CD14-positive monocyte (primary cell): ENCODE data around the gene SKIC2. TPM values are rescaled to one million over a fixed set of nuclear protein-coding genes. Genes with fewer than 3 reads are reported as not detected.

ENCODE experiments used
- DNase-seq, 3 donors: peaks; one replicate each; pipeline ENCODE4 v3.0.0-alpha.2; 2011 to 2022
- H2AFZ ChIP-seq: 2 replicates; pipeline ENCODE4 v1.6.0; 2012; ENCODE audit warnings: mild to moderate bottlenecking, low read depth, low read length, inconsistent platforms; ENCODE audit not compliant: insufficient read depth, poor library complexity, severe bottlenecking
- H3K27ac ChIP-seq, 2 donors: 1 replicate in 1 of 2; 2 replicates in 1 of 2; pipeline ENCODE4 v1.5.1; 2012 to 2013; ENCODE audit warnings: low read length in 2 of 2, control low read depth in 1 of 2, inconsistent platforms in 1 of 2, low read depth in 1 of 2, mild to moderate bottlenecking in 1 of 2
- H3K27me3 ChIP-seq, 2 donors: one replicate each; pipeline versions ENCODE4 v1.6.0 to v1.6.1; 2011 to 2013; ENCODE audit warnings: low read length in 2 of 2; ENCODE audit not compliant: control insufficient read depth in 2 of 2, insufficient read depth in 2 of 2
- H3K36me3 ChIP-seq, 2 donors: replicated peaks in 1 of 2; 1 replicate in 1 of 2; 2 replicates in 1 of 2; pipeline versions ENCODE4 v1.5.1 to v1.6.1; 2012 to 2013; ENCODE audit warnings: low read length in 2 of 2, control low read depth in 1 of 2, inconsistent platforms in 1 of 2, mild to moderate bottlenecking in 1 of 2; ENCODE audit not compliant: insufficient read depth in 2 of 2, control insufficient read depth in 1 of 2
- H3K4me1 ChIP-seq, 2 donors: 1 replicate in 1 of 2; 2 replicates in 1 of 2; pipeline versions ENCODE4 v1.5.1 to v1.6.1; 2012 to 2013; ENCODE audit warnings: low read length in 2 of 2, control low read depth in 1 of 2, inconsistent platforms in 1 of 2, mild to moderate bottlenecking in 1 of 2, moderate library complexity in 1 of 2; ENCODE audit not compliant: insufficient read depth in 2 of 2, control insufficient read depth in 1 of 2
- H3K4me2 ChIP-seq: replicated peaks from 2 replicates; pipeline ENCODE3; 2012; ENCODE audit warnings: low read length, moderate library complexity, mild to moderate bottlenecking; ENCODE audit not compliant: poor library complexity, severe bottlenecking; ENCODE audit errors: extremely low read depth
- H3K4me3 ChIP-seq, 3 experiments: fragments of 200-600 bp in 1 of 3; sonication (generic) in 1 of 3; replicated peaks in 1 of 3; 1 replicate in 2 of 3; 2 replicates in 1 of 3; pipeline ENCODE4 v1.5.1; 2011 to 2013; ENCODE audit warnings: low read length in 3 of 3, mild to moderate bottlenecking in 3 of 3, control low read depth in 2 of 3, low read depth in 2 of 3, inconsistent platforms in 1 of 3, moderate library complexity in 1 of 3
- H3K79me2 ChIP-seq: 2 replicates; pipeline ENCODE4 v1.6.0; 2012; ENCODE audit warnings: mild to moderate bottlenecking, control low read depth, inconsistent platforms, low read length, moderate library complexity; ENCODE audit not compliant: insufficient read depth
- H3K9ac ChIP-seq: 2 replicates; pipeline ENCODE4 v1.6.0; 2017; ENCODE audit warnings: low read length, mild to moderate bottlenecking; ENCODE audit not compliant: insufficient read depth, poor library complexity, severe bottlenecking
- H3K9me3 ChIP-seq, 2 donors: replicated peaks in 1 of 2; 1 replicate in 1 of 2; 2 replicates in 1 of 2; pipeline versions ENCODE4 v1.5.1 to v1.6.1; 2012 to 2013; ENCODE audit warnings: low read length in 2 of 2, control low read depth in 1 of 2; ENCODE audit not compliant: control insufficient read depth in 1 of 2, insufficient read depth in 1 of 2
- H4K20me1 ChIP-seq: 2 replicates; pipeline ENCODE4 v1.6.0; 2012; ENCODE audit warnings: mild to moderate bottlenecking, low read length, control low read depth, moderate library complexity; ENCODE audit not compliant: insufficient read depth
- H3K27ac Mint-ChIP-seq, 7 donors: one replicate each; pipeline ENCODE4 v1.8.0; 2020; ENCODE audit warnings: mild to moderate bottlenecking in 7 of 7, mixed read lengths in 7 of 7, moderate library complexity in 6 of 7, inconsistent platforms in 2 of 7
- H3K27me3 Mint-ChIP-seq, 3 donors: one replicate each; pipeline ENCODE4 v1.8.0; 2021 to 2022; ENCODE audit warnings: low read depth in 3 of 3, mild to moderate bottlenecking in 3 of 3, mixed read lengths in 3 of 3, moderate library complexity in 3 of 3, inconsistent platforms in 1 of 3
- H3K36me3 Mint-ChIP-seq, 2 donors: one replicate each; pipeline ENCODE4 v1.8.0; 2020; ENCODE audit warnings: mixed read lengths in 2 of 2, inconsistent platforms in 1 of 2, mild to moderate bottlenecking in 1 of 2
- H3K4me1 Mint-ChIP-seq: one replicate; pipeline ENCODE4 v1.8.0; 2020; ENCODE audit warnings: mild to moderate bottlenecking, mixed read lengths
- H3K4me3 Mint-ChIP-seq, 2 donors: one replicate each; pipeline ENCODE4 v1.8.0; 2020; ENCODE audit warnings: mild to moderate bottlenecking in 2 of 2, mixed read lengths in 2 of 2, moderate library complexity in 1 of 2
- H3K9me3 Mint-ChIP-seq, 7 donors: one replicate each; pipeline ENCODE4 v1.8.0; 2020 to 2022; ENCODE audit warnings: mixed read lengths in 7 of 7, mild to moderate bottlenecking in 6 of 7, moderate library complexity in 6 of 7, inconsistent platforms in 2 of 7
- WGBS: methylation state at CpG from one replicate; pipeline ENCODE4 v1.1.5; 2013; ENCODE audit warnings: missing lambda C conversion rate; ENCODE audit not compliant: insufficient coverage; 5-methylcytosine and 5-hydroxymethylcytosine counted together
- intact Hi-C, 2 donors: fragments of 100-400 bp; cut with micrococcal nuclease; formaldehyde crosslinking; loops; one replicate each; pipeline versions ENCODE4 v1.15.0 to v1.15.1; 2023
- polyA plus RNA-seq, 3 donors: library from polyadenylated mRNA; depleted of rRNA in 1 of 3; unstranded in 2 of 3; stranded (reverse) in 1 of 3; fragments of 300-500 nt in 2 of 3; fragments of >200 nt in 1 of 3; fragmentation: Illumina TruSeq in 2 of 3; gene quantifications; 1 replicate in 2 of 3; 2 replicates in 1 of 3; pipeline ENCODE4 v1.2.3, GENCODE V29; 2012 to 2021
- TF ChIP-seq, protein P1 (sequence below): fragments of 200-600 bp; IDR thresholded peaks from one replicate; pipeline ENCODE4 v1.8.0; 2022; ENCODE audit warnings: antibody characterized with exemption, mild to moderate bottlenecking

The SKIC2 gene
- polyA plus RNA-seq, 3 donors = 13.2 to 72.1 (median 13.2) TPM

DNA sequence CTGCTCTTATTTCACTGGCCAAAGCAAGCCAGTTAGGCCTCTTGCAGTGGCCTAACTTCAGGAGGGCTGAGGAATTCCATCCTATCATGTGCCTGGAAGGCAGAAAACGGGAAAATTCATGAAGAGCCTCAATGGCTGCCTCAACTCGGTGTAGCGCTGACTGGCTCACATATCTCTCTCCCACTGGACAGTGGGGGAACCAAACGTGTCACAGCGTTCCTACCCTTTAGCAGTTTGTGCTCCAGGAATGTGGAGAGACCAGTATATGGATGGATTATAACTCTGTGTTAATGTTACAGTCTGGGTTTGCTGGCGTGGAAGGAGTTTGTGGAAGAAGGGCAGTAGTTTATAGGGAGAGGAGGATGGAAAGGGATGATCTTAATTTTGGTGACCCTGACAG is 43.2 kb upstream of the SKIC2 start:
- Histone ChIP-seq H3K9ac (no peak overlapping the region), H3K4me3 (no peak overlapping the region), H3K4me2 (no peak overlapping the region), H3K27ac (no peak overlapping the region), H3K36me3 (no peaks in the 10 kb centered on the region), H3K9me3 (no peaks in the 10 kb centered on the region), H3K79me2 (no peaks in the 10 kb centered on the region), H4K20me1 (no peaks in the 10 kb centered on the region), H3K4me1 (peaks cover 4 to 7% of the 10 kb centered on the region in 2 donors), H3K27me3 (no peaks in the 10 kb centered on the region), H2AFZ (no peak overlapping the region)
- H3K27ac Mint-ChIP-seq = no peak overlapping the region
- H3K36me3 Mint-ChIP-seq = no peaks in the 10 kb centered on the region
- peaks cover 0 to 4% (median 0%) of the 10 kb centered on the region in 3 donors for H3K27me3 Mint-ChIP-seq
- H3K9me3 Mint-ChIP-seq = no peaks in the 10 kb centered on the region
- TF ChIP-seq, protein P1, sequence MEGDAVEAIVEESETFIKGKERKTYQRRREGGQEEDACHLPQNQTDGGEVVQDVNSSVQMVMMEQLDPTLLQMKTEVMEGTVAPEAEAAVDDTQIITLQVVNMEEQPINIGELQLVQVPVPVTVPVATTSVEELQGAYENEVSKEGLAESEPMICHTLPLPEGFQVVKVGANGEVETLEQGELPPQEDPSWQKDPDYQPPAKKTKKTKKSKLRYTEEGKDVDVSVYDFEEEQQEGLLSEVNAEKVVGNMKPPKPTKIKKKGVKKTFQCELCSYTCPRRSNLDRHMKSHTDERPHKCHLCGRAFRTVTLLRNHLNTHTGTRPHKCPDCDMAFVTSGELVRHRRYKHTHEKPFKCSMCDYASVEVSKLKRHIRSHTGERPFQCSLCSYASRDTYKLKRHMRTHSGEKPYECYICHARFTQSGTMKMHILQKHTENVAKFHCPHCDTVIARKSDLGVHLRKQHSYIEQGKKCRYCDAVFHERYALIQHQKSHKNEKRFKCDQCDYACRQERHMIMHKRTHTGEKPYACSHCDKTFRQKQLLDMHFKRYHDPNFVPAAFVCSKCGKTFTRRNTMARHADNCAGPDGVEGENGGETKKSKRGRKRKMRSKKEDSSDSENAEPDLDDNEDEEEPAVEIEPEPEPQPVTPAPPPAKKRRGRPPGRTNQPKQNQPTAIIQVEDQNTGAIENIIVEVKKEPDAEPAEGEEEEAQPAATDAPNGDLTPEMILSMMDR = no peak
- no peak for DNase-seq
- 93% methylated on average over 2 of the region's 6 CpGs for WGBS
- H3K4me1 Mint-ChIP-seq = peaks cover 9% of the 10 kb centered on the region
- H3K4me3 Mint-ChIP-seq = no peak overlapping the region
- intact Hi-C loops = no loop called here

DNA sequence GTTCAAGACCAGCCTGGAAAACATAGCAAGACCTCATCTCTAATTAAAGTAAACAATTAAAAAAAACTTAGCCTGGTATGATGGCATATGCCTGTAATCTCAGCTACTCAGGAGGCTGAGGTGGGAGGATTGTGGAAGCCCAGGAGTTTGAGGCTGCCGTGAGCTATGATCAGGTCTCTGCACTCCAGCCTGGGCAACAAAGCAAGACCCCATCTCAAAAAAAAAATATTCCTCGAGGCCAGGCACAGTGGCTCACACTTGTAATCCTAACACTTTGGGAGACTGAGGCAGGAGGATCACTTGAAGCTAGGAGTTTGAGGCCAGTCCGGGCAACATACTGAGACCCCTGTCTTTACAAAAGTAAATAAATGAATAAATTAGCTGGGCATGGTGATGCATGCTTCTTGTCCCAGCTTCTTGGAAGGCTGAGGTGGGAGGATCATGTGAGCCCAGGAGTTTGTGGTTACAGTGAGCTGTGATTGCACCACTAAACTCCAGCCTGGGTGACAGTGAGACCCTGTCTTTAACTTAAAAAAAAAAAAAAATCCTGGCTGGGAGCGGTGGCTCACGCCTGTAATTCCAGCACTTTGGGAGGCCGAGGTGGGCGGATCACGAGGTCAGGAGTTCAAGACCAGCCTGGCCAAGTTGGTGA is 40.8 kb upstream of the SKIC2 start:
- H3K27me3 ChIP-seq = no peaks in the 10 kb centered on the region
- TF ChIP-seq, protein P1 = no peak
- H3K4me2 ChIP-seq = no peak overlapping the region
- no peak overlapping the region for H3K27ac ChIP-seq
- intact Hi-C loops = no loop called here
- H3K9me3 ChIP-seq = no peaks in the 10 kb centered on the region
- no peak overlapping the region for H3K9ac ChIP-seq
- no peak overlapping the region for H2AFZ ChIP-seq
- no peaks in the 10 kb centered on the region for H3K79me2 ChIP-seq
- no peak overlapping the region for H3K27ac Mint-ChIP-seq
- H3K9me3 Mint-ChIP-seq = no peaks in the 10 kb centered on the region
- peaks cover 0 to 3% (median 3%) of the 10 kb centered on the region in 3 donors for H3K27me3 Mint-ChIP-seq
- H3K4me1 Mint-ChIP-seq = peaks cover 12% of the 10 kb centered on the region
- H3K36me3 Mint-ChIP-seq = no peaks in the 10 kb centered on the region
- no peak overlapping the region for H3K4me3 ChIP-seq
- no peaks in the 10 kb centered on the region for H4K20me1 ChIP-seq
- peaks cover 8 to 14% of the 10 kb centered on the region in 2 donors for H3K4me1 ChIP-seq
- no peak overlapping the region for H3K4me3 Mint-ChIP-seq
- no CpG with 5 or more reads among the region's 8 CpGs for WGBS
- no peaks in the 10 kb centered on the region for H3K36me3 ChIP-seq
- DNase-seq = no peak
